ENCODE measurements around the gene TMPRSS11D.

Gene TMPRSS11D
- total RNA-seq: 0 to 0.04 reads per million in 2 donors

- DNase-seq: no peak
Observed at GRCh38 chr4:67883902-67884301, at the start of gene TMPRSS11D. Gene TMPRSS11D, minus strand, starts transcription at chr4:67884002. Its CDS starts 69 bp downstream, at chr4:67883933.

- DNase-seq: no peak
Observed at GRCh38 chr4:67933038-67933437, 49.2 kb upstream of the TMPRSS11D start.

GRCh38 chr4:67931256-67931655 is 47.5 kb upstream of the TMPRSS11D start:
- no peak for DNase-seq

- no peak for DNase-seq
Observed at GRCh38 chr4:67929426-67929825, 45.6 kb upstream of the TMPRSS11D start.

- no peak for DNase-seq
Observed at GRCh38 chr4:67928546-67928945, 44.7 kb upstream of the TMPRSS11D start.

- DNase-seq: no peak
Observed at GRCh38 chr4:67927251-67927650, 43.4 kb upstream of the TMPRSS11D start.

GRCh38 chr4:67926485-67926884 is 42.7 kb upstream of the TMPRSS11D start:
- no peak for DNase-seq

- no peak for DNase-seq
Observed at GRCh38 chr4:67922697-67923096, 38.9 kb upstream of the TMPRSS11D start.

GRCh38 chr4:67918428-67918827 is 34.6 kb upstream of the TMPRSS11D start:
- DNase-seq: no peak

GRCh38 chr4:67915400-67915966 is 31.7 kb upstream of the TMPRSS11D start:
- no peak for DNase-seq

GRCh38 chr4:67912080-67912479 is 28.3 kb upstream of the TMPRSS11D start:
- no peak for DNase-seq

GRCh38 chr4:67911638-67912037 is 27.8 kb upstream of the TMPRSS11D start:
- no peak for DNase-seq

GRCh38 chr4:67911141-67911540 is 27.3 kb upstream of the TMPRSS11D start:
- no peak for DNase-seq

GRCh38 chr4:67910585-67910905 is 26.7 kb upstream of the TMPRSS11D start:
- DNase-seq: no peak

GRCh38 chr4:67909905-67910584 is 26.2 kb upstream of the TMPRSS11D start:
- DNase-seq: no peak

- no peak for DNase-seq
Observed at GRCh38 chr4:67907650-67908049, 23.8 kb upstream of the TMPRSS11D start.

- no peak for DNase-seq
Observed at GRCh38 chr4:67899096-67899495, 15.3 kb upstream of the TMPRSS11D start.

- no peak for DNase-seq
Observed at GRCh38 chr4:67897686-67898085, 13.9 kb upstream of the TMPRSS11D start.

GRCh38 chr4:67896421-67897065 is 12.7 kb upstream of the TMPRSS11D start:
- peak; percentile 5 for DNase-seq

- DNase-seq: no peak
Observed at GRCh38 chr4:67894659-67895058, 10.9 kb upstream of the TMPRSS11D start.

GRCh38 chr4:67892905-67893304 is 9.1 kb upstream of the TMPRSS11D start:
- DNase-seq: no peak

GRCh38 chr4:67892253-67892652 is 8.5 kb upstream of the TMPRSS11D start:
- DNase-seq: no peak

GRCh38 chr4:67891645-67892044 is 7.8 kb upstream of the TMPRSS11D start:
- DNase-seq: no peak

GRCh38 chr4:67886281-67886680 is 2.5 kb upstream of the TMPRSS11D start:
- DNase-seq: no peak
